Thyroid gland (tissue), 4 donors: ENCODE data around the gene DDX54.

Experiments
- POLR2A ChIP-seq, 2 donors: fragments of 450-650 bp; IDR thresholded peaks; one replicate each; pipeline ENCODE4 v1.6.1; 2017; ENCODE audit warnings: antibody characterized with exemption in 2 of 2, mild to moderate bottlenecking in 2 of 2, moderate library complexity in 1 of 2
- TF ChIP-seq, protein P1 (sequence below), 6 experiments: fragments of 200-600 bp in 3 of 6; fragments of 450-650 bp in 3 of 6; sonication (generic) in 3 of 6; IDR thresholded peaks; one replicate each; pipeline ENCODE4 v1.5.1; 2016 to 2019; ENCODE audit warnings: antibody characterized with exemption in 6 of 6, mild to moderate bottlenecking in 2 of 6, inconsistent platforms in 1 of 6, moderate library complexity in 1 of 6

DNA sequence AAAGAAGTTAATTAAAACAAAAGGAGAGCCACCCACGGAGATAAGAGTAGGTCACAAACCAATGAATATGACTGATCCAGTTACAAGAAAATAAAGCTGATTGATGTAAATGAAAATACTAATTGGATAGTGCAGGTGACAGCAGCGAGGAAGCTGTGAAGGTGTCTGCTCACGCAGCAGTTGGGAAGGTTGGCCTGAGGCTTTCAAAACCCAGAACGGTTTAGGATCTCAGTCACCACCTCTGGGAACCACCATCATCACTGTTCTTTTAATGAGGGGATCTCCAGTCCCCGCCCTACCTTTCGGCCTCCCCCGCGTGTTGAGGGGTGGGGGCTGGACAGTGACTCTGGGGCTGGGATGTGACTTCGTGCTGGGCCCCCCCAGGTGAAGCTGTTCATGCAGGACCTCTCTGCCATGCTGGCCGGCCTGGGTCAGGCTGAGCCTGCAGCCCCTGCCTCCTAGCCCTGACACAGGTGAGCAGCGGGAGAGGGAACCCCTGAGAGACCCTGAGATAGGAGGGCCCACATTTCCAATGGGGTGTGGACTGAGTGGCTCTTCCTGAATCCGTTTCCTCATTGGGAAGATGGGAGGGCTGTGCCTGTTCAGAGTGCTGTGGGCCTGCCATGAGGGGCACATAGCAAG, 27.9 kb downstream of the DDX54 start:
- TF ChIP-seq, protein P1, sequence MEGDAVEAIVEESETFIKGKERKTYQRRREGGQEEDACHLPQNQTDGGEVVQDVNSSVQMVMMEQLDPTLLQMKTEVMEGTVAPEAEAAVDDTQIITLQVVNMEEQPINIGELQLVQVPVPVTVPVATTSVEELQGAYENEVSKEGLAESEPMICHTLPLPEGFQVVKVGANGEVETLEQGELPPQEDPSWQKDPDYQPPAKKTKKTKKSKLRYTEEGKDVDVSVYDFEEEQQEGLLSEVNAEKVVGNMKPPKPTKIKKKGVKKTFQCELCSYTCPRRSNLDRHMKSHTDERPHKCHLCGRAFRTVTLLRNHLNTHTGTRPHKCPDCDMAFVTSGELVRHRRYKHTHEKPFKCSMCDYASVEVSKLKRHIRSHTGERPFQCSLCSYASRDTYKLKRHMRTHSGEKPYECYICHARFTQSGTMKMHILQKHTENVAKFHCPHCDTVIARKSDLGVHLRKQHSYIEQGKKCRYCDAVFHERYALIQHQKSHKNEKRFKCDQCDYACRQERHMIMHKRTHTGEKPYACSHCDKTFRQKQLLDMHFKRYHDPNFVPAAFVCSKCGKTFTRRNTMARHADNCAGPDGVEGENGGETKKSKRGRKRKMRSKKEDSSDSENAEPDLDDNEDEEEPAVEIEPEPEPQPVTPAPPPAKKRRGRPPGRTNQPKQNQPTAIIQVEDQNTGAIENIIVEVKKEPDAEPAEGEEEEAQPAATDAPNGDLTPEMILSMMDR (IDR thresholded peaks at IDR 0.05): no peak
- TF ChIP-seq POLR2A (IDR thresholded peaks at IDR 0.05): no peak
